ENCODE data around the gene CLCN6. TPM values are rescaled to one million over a fixed set of nuclear protein-coding genes. Genes with fewer than 3 reads are reported as not detected.

The CLCN6 gene
- total and polyA plus RNA-seq, 2 of the 8 experiments (the other 6 are each of a cell fraction or from before 2014, with no cell fraction given): 15.7 to 26.0 TPM

DNA sequence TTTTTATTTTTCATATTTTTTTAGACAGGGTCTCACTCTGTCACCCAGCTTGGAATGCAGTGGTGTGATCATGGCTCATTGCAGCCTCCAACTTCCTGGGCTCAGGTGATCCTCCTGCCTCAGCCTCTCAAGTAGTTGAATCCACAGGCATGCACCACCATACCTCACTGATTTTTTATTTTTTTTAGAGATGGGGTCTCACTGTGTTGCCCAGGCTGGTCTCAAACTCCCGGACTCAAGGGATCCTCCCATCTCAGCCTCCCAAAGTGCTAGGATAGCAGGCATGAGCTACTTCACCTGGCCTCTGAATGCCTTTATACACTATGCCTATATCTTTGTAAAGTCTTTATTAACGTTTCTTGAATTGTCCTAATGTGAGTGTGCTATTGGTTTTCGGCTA, 63.1 kb downstream of the CLCN6 start:
- Histone ChIP-seq H3K4me3 (ENCODE audit: extremely low read depth in 1 of 4, insufficient read depth in 2 of 4, low read depth in 3 of 4, low read length in 4 of 4) (no peak overlapping the region), H3K23ac (ENCODE audit: insufficient read length) (no peak overlapping the region), H4K5ac (ENCODE audit: insufficient read length, low read depth, low read length) (no peak overlapping the region), H3K4ac (replicated peaks; ENCODE audit: insufficient read length, low read depth, low read length) (no peak overlapping the region), H3K14ac (ENCODE audit: insufficient read length) (no peak overlapping the region), H2BK20ac (ENCODE audit: low read length) (no peak overlapping the region), H3K79me2 (ENCODE audit: control insufficient read depth in 1 of 2, insufficient read depth in 2 of 2, low read length in 2 of 2) (no peaks in the 10 kb centered on the region), H3K18ac (ENCODE audit: extremely low read depth, low read length) (no peak overlapping the region), H3K27me3 (replicated peaks in 1 of 4; ENCODE audit: control insufficient read depth in 3 of 4, extremely low read depth in 1 of 4, insufficient read depth in 3 of 4, low read length in 3 of 4) (no peaks in the 10 kb centered on the region; a peak in 2 of 7 replicates), H2AFZ (ENCODE audit: low read length) (no peak overlapping the region), H2BK5ac (ENCODE audit: low read depth, low read length) (no peak overlapping the region), H3K36me3 (ENCODE audit: control insufficient read depth in 2 of 4, insufficient read depth in 4 of 4, low read length in 3 of 4) (no peaks in the 10 kb centered on the region), H3K23me2 (ENCODE audit: low read depth, low read length) (no peaks in the 10 kb centered on the region; the same call in 1 of the 2 replicates), H4K8ac (ENCODE audit: extremely low read depth, insufficient read depth, low read length) (no peak overlapping the region), H3K4me2 (ENCODE audit: insufficient read depth in 1 of 2, low read depth in 2 of 2, low read length in 2 of 2) (no peak overlapping the region), H2BK12ac (ENCODE audit: low read depth, low read length) (no peak overlapping the region), H3K9me3 (ENCODE audit: insufficient read depth in 2 of 2, low read depth in 1 of 2, low read length in 1 of 2) (no peaks in the 10 kb centered on the region), H3K27ac (ENCODE audit: low read depth, low read length) (no peak overlapping the region), H3K56ac (replicated peaks; ENCODE audit: insufficient read length, low read depth, low read length) (no peak overlapping the region), H3K4me1 (replicated peaks in 1 of 4; ENCODE audit: control insufficient read depth in 3 of 4, insufficient read depth in 4 of 4, low read length in 3 of 4) (no peaks in the 10 kb centered on the region), H4K91ac (replicated peaks; ENCODE audit: insufficient read length, low read length) (no peak overlapping the region), H3K9ac (replicated peaks in 1 of 4; ENCODE audit: extremely low read depth in 1 of 4, low read depth in 3 of 4, low read length in 3 of 4) (no peak overlapping the region), H2BK120ac (replicated peaks; ENCODE audit: low read depth, low read length) (no peak overlapping the region), H2AK5ac (ENCODE audit: low read depth, low read length) (no peak overlapping the region), H3K79me1 (ENCODE audit: low read depth, low read length) (no peaks in the 10 kb centered on the region), H4K20me1 (replicated peaks in 1 of 2; ENCODE audit: control insufficient read depth in 1 of 2, insufficient read depth in 2 of 2, low read length in 2 of 2) (no peaks in the 10 kb centered on the region), H2BK15ac (ENCODE audit: low read length) (0 out of 2 replicates have a peak overlapping the region, but pooled peaks have one; percentile 72)
- no peak for FAIRE-seq
- 83% methylated on average over 3 of the region's 3 CpGs; no CpG with 5 or more reads in 1 of the 2 experiments for WGBS, 2 experiments (ENCODE audit: extremely low coverage in 1 of 2, insufficient coverage in 1 of 2, insufficient read length in 1 of 2, insufficient replicate concordance in 2 of 2, low coverage in 1 of 2, low lambda C conversion rate in 2 of 2, missing lambda C conversion rate in 1 of 2)
- no peak for DNase-seq (ENCODE audit: low read depth in 1 of 2, low spot score in 2 of 2)
- ChIA-PET CTCF (ENCODE audit: partially characterized antibody) (interaction anchor here (0.6 to 5.6 kb wide), 12 partner anchors 9 to 146 kb away, joined by 3 to 46 read pairs (median 9); partner anchors contain the start of gene NPPA), POLR2A (ENCODE audit: partially characterized antibody) (interaction anchor here (0.9 to 7.1 kb wide), 3 partner anchors 9 to 40 kb away, joined by 3 to 47 read pairs (median 6); no protein-coding TSS in a partner anchor)
- TF ChIP-seq SP1 (IDR thresholded peaks at IDR 0.05; ENCODE audit: low read depth, low read length) (no peak), EP300 (IDR thresholded peaks at IDR 0.05; ENCODE audit: borderline replicate concordance in 1 of 2, low read depth in 2 of 2, low read length in 2 of 2) (no peak), SP2 (IDR thresholded peaks at IDR 0.05; ENCODE audit: low read length) (no peak), SAP30 (IDR thresholded peaks at IDR 0.05; ENCODE audit: insufficient read depth, insufficient replicate concordance, low read length) (no peak), SRF (IDR thresholded peaks at IDR 0.05; ENCODE audit: low read depth, low read length) (no peak), BRCA1 (IDR thresholded peaks at IDR 0.05; ENCODE audit: low read depth, low read length) (no peak)
